HepG2 (cell line): ENCODE results near the gene CAPN8. TPM values are rescaled to one million over a fixed set of nuclear protein-coding genes. Genes with fewer than 3 reads are reported as not detected.

Experiments used
- ATAC-seq: fragments of 200-7000 bp; cut with Tn5 transposase; 3 replicates; pipeline ENCODE4 v1.9.1; 2020; ENCODE audit warnings: mild to moderate bottlenecking, moderate library complexity
- BruUV-seq: library from RNA; stranded (reverse); fragments of 400-500 nt; replicated peaks from 2 replicates; lab custom pipeline; 2021; lab: Mats Ljungman, UMichigan
- CTCF ChIA-PET: fragments of 300-600 bp; formaldehyde crosslinking; extraction: SDS; loops from one replicate; lab custom pipeline; 2021; ENCODE audit warnings: low total read pairs, inconsistent platforms, low intra/inter-chr PET ratio; lab: Yijun Ruan, JAX
- POLR2A ChIA-PET: fragments of 350-600 bp; sonication (Branson Sonifier 250); formaldehyde crosslinking; loops from one replicate; lab custom pipeline; 2020; ENCODE audit warnings: antibody characterized with exemption, inconsistent platforms; lab: Yijun Ruan, JAX
- DNase-seq: peaks from one replicate; pipeline ENCODE4 v3.0.0-alpha.2; 2015; ENCODE audit warnings: low spot score
- FAIRE-seq: peaks from 3 replicates; lab custom pipeline; 2011; peaks lifted over from hg19 to GRCh38; lab: Jason Lieb, UNC
- H2AFZ ChIP-seq: one replicate; pipeline ENCODE4 v1.6.1; 2011; ENCODE audit warnings: low read length, inconsistent platforms
- H3K27ac ChIP-seq: fragments of 300-600 bp; 3 replicates; pipeline ENCODE4 v1.8.0; 2011; ENCODE audit warnings: mixed run types, mild to moderate bottlenecking, mixed read lengths, low read length, inconsistent platforms; ENCODE audit not compliant: insufficient read depth; ENCODE audit errors: extremely low read length
- H3K27me3 ChIP-seq, 2 experiments: fragments of 200-600 bp in 1 of 2; 2 replicates in 1 of 2; 3 replicates in 1 of 2; pipeline versions ENCODE4 v1.6.0 to v1.8.0; 2011; ENCODE audit warnings: low read length in 2 of 2, mild to moderate bottlenecking in 2 of 2, moderate library complexity in 2 of 2, inconsistent platforms in 1 of 2; ENCODE audit not compliant: insufficient read depth in 2 of 2, control insufficient read depth in 1 of 2
- H3K36me3 ChIP-seq, 2 experiments: fragments of 200-600 bp in 1 of 2; replicated peaks in 1 of 2; 2 replicates in 1 of 2; 3 replicates in 1 of 2; pipeline versions ENCODE4 v1.5.1 to v1.8.0; 2011; ENCODE audit warnings: low read length in 2 of 2, inconsistent platforms in 1 of 2; ENCODE audit not compliant: insufficient read depth in 2 of 2, control insufficient read depth in 1 of 2
- H3K4me1 ChIP-seq: 2 replicates; pipeline ENCODE4 v1.5.1; 2012; ENCODE audit warnings: low read length, inconsistent platforms; ENCODE audit not compliant: insufficient read depth
- H3K4me2 ChIP-seq: 2 replicates; pipeline ENCODE4 v1.6.0; 2011; ENCODE audit warnings: low read depth, low read length, inconsistent platforms
- H3K4me3 ChIP-seq, 3 experiments: fragments of 200-600 bp in 1 of 3; sonication (generic), shearing (Covaris generic) in 1 of 3; replicated peaks in 1 of 3; 2 replicates each; pipeline ENCODE4 v1.5.1; 2011 to 2016; ENCODE audit warnings: low read length in 3 of 3, inconsistent platforms in 2 of 3, low read depth in 2 of 3, mild to moderate bottlenecking in 2 of 3, control low read depth in 1 of 3, mixed read lengths in 1 of 3; ENCODE audit not compliant: insufficient read depth in 1 of 3
- H3K79me2 ChIP-seq: one replicate; pipeline ENCODE4 v1.6.1; 2011; ENCODE audit warnings: low read length, inconsistent platforms; ENCODE audit not compliant: insufficient read depth
- H3K9ac ChIP-seq: 2 replicates; pipeline ENCODE4 v1.6.0; 2011; ENCODE audit warnings: mild to moderate bottlenecking, low read depth, low read length, inconsistent platforms; ENCODE audit not compliant: insufficient read depth
- H3K9me3 ChIP-seq: 2 replicates; pipeline ENCODE4 v1.5.1; 2012; ENCODE audit warnings: mild to moderate bottlenecking, low read length
- H4K20me1 ChIP-seq: 2 replicates; pipeline ENCODE4 v1.6.0; 2011; ENCODE audit warnings: inconsistent platforms, mild to moderate bottlenecking, low read length, moderate library complexity; ENCODE audit not compliant: insufficient read depth
- CHD4 ChIP-seq: fragments of 200-600 bp; sonication (generic); IDR thresholded peaks from 2 replicates; pipeline ENCODE4 v1.7.0; 2017; ENCODE audit warnings: mild to moderate bottlenecking, low read length, borderline replicate concordance
- DNMT1 ChIP-seq: sonication (generic); formaldehyde crosslinking; IDR thresholded peaks from 2 replicates; pipeline ENCODE4 v1.5.1; 2020; ENCODE audit warnings: mild to moderate bottlenecking, missing genetic modification reagents
- EED ChIP-seq: sonication (generic); formaldehyde crosslinking; IDR thresholded peaks from 2 replicates; pipeline ENCODE4 v1.5.0; 2020; ENCODE audit warnings: mild to moderate bottlenecking, missing genetic modification reagents
- KDM1A ChIP-seq: IDR thresholded peaks from 2 replicates; pipeline ENCODE4 v1.6.1; 2016; ENCODE audit warnings: missing compliant biosample characterization
- RCOR2 ChIP-seq: IDR thresholded peaks from 2 replicates; pipeline ENCODE4 v1.6.1; 2016; ENCODE audit warnings: missing biosample characterization, missing genetic modification reagents
- ZFP41 ChIP-seq: sonication (generic); formaldehyde crosslinking; IDR thresholded peaks from 2 replicates; pipeline ENCODE4 v1.4.0; 2020; ENCODE audit warnings: mild to moderate bottlenecking, missing genetic modification reagents, borderline replicate concordance
- ZMYM3 ChIP-seq: sonication (generic); formaldehyde crosslinking; IDR thresholded peaks from 2 replicates; pipeline ENCODE4 v1.5.1; 2020; ENCODE audit warnings: mild to moderate bottlenecking, missing genetic modification reagents
- ZNF501 ChIP-seq: sonication (generic); formaldehyde crosslinking; IDR thresholded peaks from 2 replicates; pipeline ENCODE4 v1.5.1; 2020; ENCODE audit warnings: mild to moderate bottlenecking, moderate library complexity, missing genetic modification reagents
- ZNF569 ChIP-seq: sonication (generic); formaldehyde crosslinking; IDR thresholded peaks from 2 replicates; pipeline ENCODE4 v1.5.0; 2020; ENCODE audit warnings: mild to moderate bottlenecking, missing genetic modification reagents, moderate library complexity, borderline replicate concordance
- ZNF629 ChIP-seq: sonication (generic); formaldehyde crosslinking; conservative IDR thresholded peaks from 2 replicates; pipeline ENCODE4 v1.5.0; 2020; ENCODE audit warnings: missing genetic modification reagents
- ZNF850 ChIP-seq: sonication (generic); formaldehyde crosslinking; conservative IDR thresholded peaks from 2 replicates; pipeline ENCODE4 v1.9.0; 2021; ENCODE audit warnings: mild to moderate bottlenecking, missing genetic modification reagents
- WGBS: methylation state at CpG from one replicate; pipeline ENCODE4 v1.1.6; 2017; ENCODE audit warnings: low lambda C conversion rate; 5-methylcytosine and 5-hydroxymethylcytosine counted together
- in situ Hi-C: cut with HindIII; loops from 2 replicates; pipeline ENCODE4 v1.10.0; 2017; ENCODE audit warnings: low pct_unique_long_range_greater_than_20kb; ENCODE audit not compliant: extremely low pct_ligation_motif_present
- intact Hi-C: fragments of 100-400 bp; cut with micrococcal nuclease; formaldehyde crosslinking; loops from one replicate; pipeline ENCODE4 v1.10.0; 2022; ENCODE audit not compliant: unreplicated experiment
- polyA plus RNA-seq, 8 experiments: library from polyadenylated mRNA; depleted of rRNA in 3 of 8; stranded (reverse) in 7 of 8; unstranded in 1 of 8; fragments of >200 nt; fragmentation: Illumina TruSeq in 4 of 8; extraction: Trizol in 4 of 8; gene quantifications; 2 replicates each; pipeline versions ENCODE4 v1.2.1 to v1.2.3, GENCODE V29; 2011 to 2016; ENCODE audit warnings: low read depth in 4 of 8, missing spikeins in 1 of 8, mixed read lengths in 1 of 8; ENCODE audit not compliant: insufficient read depth in 1 of 8
- total RNA-seq, 5 experiments: library from RNA; depleted of rRNA; stranded (reverse); fragments of >200 nt; fragmentation: Illumina TruSeq; extraction: Trizol; gene quantifications; 2 replicates each; pipeline ENCODE4 v1.2.3, GENCODE V29; 2016; ENCODE audit warnings: low read depth in 1 of 5

Gene CAPN8
- total and polyA plus RNA-seq, 2 of the 13 experiments (the other 11 are each of a cell fraction or from before 2014, with no cell fraction given): 0.20 to 0.25 TPM

GRCh38 chr1:223711747-223712193 lies 46.3 kb upstream of the CAPN8 start:
- no TSS peak for BruUV-seq
- Histone ChIP-seq H3K4me1 (peaks cover 72% of the 10 kb centered on the region), H3K36me3 (no peaks in the 10 kb centered on the region), H3K4me2 (peak overlapping the region; percentile 84), H3K9ac (0 out of 2 replicates have a peak overlapping the region, but pooled peaks have one; percentile 10), H3K27me3 (peaks cover 5 to 49% of the 10 kb centered on the region in 2 experiments; a peak in 4 of 5 replicates), H3K27ac (no peak overlapping the region), H3K79me2 (no peaks in the 10 kb centered on the region), H3K9me3 (no peaks in the 10 kb centered on the region), H2AFZ (no peak overlapping the region), H4K20me1 (no peaks in the 10 kb centered on the region), H3K4me3 (peak overlapping the region; percentile 52 to 81 (median 68))
- no peak for ATAC-seq
- ChIA-PET CTCF (interaction anchor here (1.4 to 2.3 kb wide), 2 partner anchors 14 to 38 kb away, joined by 7 to 12 read pairs; no protein-coding TSS in a partner anchor), POLR2A (interaction anchor here (1.2 kb wide), 1 partner anchor 35 kb away, joined by 4 read pairs; no protein-coding TSS in a partner anchor)
- no peak for FAIRE-seq
- in situ Hi-C loops (no loop called here), intact Hi-C loops (loop anchor here (5.0 kb wide), 1 partner anchor 36 kb away; no protein-coding TSS in a partner anchor)
- DNase-seq: no peak
- WGBS: 9% methylated on average over 15 of the region's 15 CpGs
- TF ChIP-seq ZNF501 (CRISPR knock-in tag): 0 out of 2 replicates have a peak, but pooled peaks have one; percentile 37
- TF ChIP-seq ZNF850 (CRISPR knock-in tag): no peak
- TF ChIP-seq CHD4: peak; percentile 71; the same call in 1 of the 2 replicates
- TF ChIP-seq ZMYM3 (CRISPR knock-in tag): peak; percentile 77
- peak; percentile 79; the same call in 1 of the 2 replicates for TF ChIP-seq KDM1A
- peak; percentile 93 for TF ChIP-seq ZNF629 (CRISPR knock-in tag)
- no peak for TF ChIP-seq ZNF569 (CRISPR knock-in tag)
- no peak for TF ChIP-seq ZFP41 (CRISPR knock-in tag)
- TF ChIP-seq DNMT1: no peak
- TF ChIP-seq RCOR2 (CRISPR knock-in tag): peak; percentile 67; the same call in 1 of the 2 replicates
- 0 out of 2 replicates have a peak, but pooled peaks have one; percentile 4 for TF ChIP-seq EED
